CD4-positive, alpha-beta T cell treated with Interleukin-1 beta for 1 hour (primary cell): Measurements from ENCODE around the gene GPR152.
A peak's percentile ranks its signal among the peaks of the same experiment; 100 is the strongest.
"Not testable (repeated sequence)": the region's sequence is repeated elsewhere in the genome, so short reads cannot be mapped to it uniquely, and the experiment has no call there.

Experiments used
- DNase-seq, 2 donors: peaks; one replicate each; pipeline ENCODE4 v3.0.0-alpha.2; 2020 to 2022

The GPR152 gene

GRCh38 chr11:67489203-67489884 lies 36.8 kb upstream of the GPR152 start:
- DNase-seq = no peak

- DNase-seq = peak in 1 of 2 donors; percentile 40
These were observed 34.1 kb upstream of the GPR152 start for GRCh38 chr11:67486481-67487195.

GRCh38 chr11:67485873-67486361 lies 33.4 kb upstream of the GPR152 start:
- DNase-seq = peak; percentile 66 to 78

- DNase-seq = peak; percentile 66 to 70
These were observed 32.4 kb upstream of the GPR152 start for GRCh38 chr11:67484847-67485311.

GRCh38 chr11:67483831-67484665 lies 31.5 kb upstream of the GPR152 start:
- DNase-seq = peak; percentile 27 to 63

- peak; percentile 97 to 98 for DNase-seq
These were observed 30.6 kb upstream of the GPR152 start, which contains the start of gene AIP for GRCh38 chr11:67482827-67483798. TSS of gene AIP (plus strand) at chr11:67483026. CDS start at chr11:67483159, 133 bp downstream.

- no peak for DNase-seq
These were observed 29.8 kb upstream of the GPR152 start for GRCh38 chr11:67482275-67482826.

- not testable (repeated sequence) for DNase-seq
These were observed 25.0 kb upstream of the GPR152 start for GRCh38 chr11:67477344-67478050.

GRCh38 chr11:67476692-67477091 lies 24.2 kb upstream of the GPR152 start:
- DNase-seq = not testable (repeated sequence)

- no peak for DNase-seq
These were observed 20.4 kb upstream of the GPR152 start for GRCh38 chr11:67472882-67473281.

- no peak for DNase-seq
These were observed 17.9 kb upstream of the GPR152 start for GRCh38 chr11:67470337-67471002.

- DNase-seq = no peak
These were observed 16.9 kb upstream of the GPR152 start for GRCh38 chr11:67469508-67469811.

- peak; percentile 93 to 94 for DNase-seq
These were observed 16.4 kb upstream of the GPR152 start, which contains the start of gene TMEM134 for GRCh38 chr11:67468759-67469507. TSS of gene TMEM134 (minus strand) at chr11:67469251. CDS start at chr11:67469192, 59 bp downstream.

GRCh38 chr11:67468456-67468758 lies 15.9 kb upstream of the GPR152 start:
- no peak for DNase-seq

- no peak for DNase-seq
These were observed 15.5 kb upstream of the GPR152 start for GRCh38 chr11:67468056-67468455.

GRCh38 chr11:67466962-67467771 lies 14.6 kb upstream of the GPR152 start:
- DNase-seq = no peak

GRCh38 chr11:67466367-67466766 lies 13.8 kb upstream of the GPR152 start:
- no peak for DNase-seq

- DNase-seq = not testable (repeated sequence)
These were observed 13.0 kb upstream of the GPR152 start for GRCh38 chr11:67465530-67465929.

- DNase-seq = no peak
These were observed 12.6 kb upstream of the GPR152 start for GRCh38 chr11:67465189-67465510.
